Right cardiac atrium (tissue), 5 donors: ENCODE measurements around the gene NRIP1. TPM values are rescaled to one million over a fixed set of nuclear protein-coding genes. Genes with fewer than 3 reads are reported as not detected.

Experiments used
- ATAC-seq, 2 donors: fragments of 200-7000 bp; cut with Tn5 transposase; one replicate each; pipeline versions ENCODE4 v1.8.0 to v1.9.1; 2020; ENCODE audit warnings: moderate library complexity in 2 of 2, mild to moderate bottlenecking in 1 of 2
- DNase-seq, 3 donors: peaks; one replicate each; pipeline ENCODE4 v3.0.0-alpha.2; 2020
- H3K27ac ChIP-seq: one replicate; pipeline ENCODE4 v1.5.1; 2013; ENCODE audit warnings: mild to moderate bottlenecking, low read length, control low read depth, moderate library complexity
- H3K27me3 ChIP-seq: one replicate; pipeline ENCODE4 v1.6.1; 2013; ENCODE audit not compliant: control insufficient read depth, insufficient read depth
- H3K4me1 ChIP-seq: one replicate; pipeline ENCODE4 v1.6.1; 2013; ENCODE audit warnings: low read length; ENCODE audit not compliant: control insufficient read depth, insufficient read depth
- H3K4me3 ChIP-seq: one replicate; pipeline ENCODE4 v1.5.1; 2013; ENCODE audit warnings: low read length, control low read depth
- H3K9me3 ChIP-seq: one replicate; pipeline ENCODE4 v1.6.1; 2013; ENCODE audit warnings: low read length; ENCODE audit not compliant: control insufficient read depth
- WGBS: extraction: QIAGEN DNeasy Blood & Tissue Kit; methylation state at CpG from one replicate; pipeline ENCODE4 v1.1.7; 2013; 5-methylcytosine and 5-hydroxymethylcytosine counted together
- intact Hi-C, 4 donors: fragments of 100-400 bp; cut with DNase I; formaldehyde crosslinking; loops; one replicate each; pipeline versions ENCODE4 v1.11.0 to v1.14.0; 2022 to 2023
- polyA plus RNA-seq: library from polyadenylated mRNA; stranded (reverse); fragments of 200-250 nt; gene quantifications from one replicate; pipeline ENCODE4 v1.2.3, GENCODE V29; 2013
- total RNA-seq, 4 donors: library from RNA; stranded (reverse); fragmentation: NEBNext Ultra II Directional; extraction: Animal tissue kit (Norgen Biotek cat#: 25700); gene quantifications; one replicate each; pipeline ENCODE4 v1.2.1, GENCODE V29; 2021
- donor health status: healthy with polysubstance abuse.
- donor health status: DM: no; HTN: yes; CAD: no.
- donor health status: DM: no; HTN: no; CAD: no.
- donor health status: DM: no; HTN: yes; CAD: no; lungs with severe emphysema.
- donor health status: DM: yes; HTN: yes; CAD: no.

NRIP1 gene
- total and polyA plus RNA-seq, 5 donors, result 4.1 to 33.4 (median 20.0) TPM

DNA sequence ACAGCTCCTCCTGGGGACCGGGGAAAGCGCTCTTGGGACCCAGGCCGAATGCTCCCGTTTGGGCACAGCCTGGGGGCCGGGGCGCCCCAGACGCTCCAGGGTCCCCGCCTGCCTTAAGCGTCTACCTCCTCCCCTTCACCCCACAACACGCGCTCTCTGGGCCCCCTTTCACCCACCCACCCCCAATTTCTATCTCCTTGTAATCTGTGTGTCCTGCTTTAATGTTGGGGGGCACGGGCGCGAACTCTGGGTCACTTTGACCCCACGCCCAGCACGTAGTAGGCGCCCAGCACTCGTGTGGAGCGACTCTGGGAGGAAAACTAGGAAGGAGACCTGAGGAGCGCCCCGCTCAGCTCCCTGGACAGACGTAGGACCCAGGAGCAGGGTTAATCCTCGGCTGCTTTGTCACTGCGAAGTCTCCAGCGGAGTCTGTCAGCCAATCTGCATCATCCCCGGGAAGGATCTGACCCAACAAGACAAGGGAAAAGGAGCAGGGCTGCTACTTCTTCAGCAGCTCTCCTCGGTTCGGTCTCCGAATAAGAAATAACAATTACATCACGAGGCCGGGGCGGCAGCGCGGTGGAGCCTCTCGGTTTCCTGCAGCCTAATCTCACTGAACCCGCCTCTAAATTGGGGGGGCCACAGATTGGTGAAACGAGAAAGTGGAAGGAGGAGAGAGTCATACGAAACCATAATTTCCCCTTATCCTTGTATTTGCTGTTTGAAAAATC is 757 bp upstream of the NRIP1 start:
- peak overlapping the region; percentile 88 for H3K27ac ChIP-seq
- peak overlapping the region; percentile 90 for H3K4me3 ChIP-seq
- peak; percentile 83 to 87 for ATAC-seq
- H3K27me3 ChIP-seq, result no peaks in the 10 kb centered on the region
- intact Hi-C loops, result loop anchor here in 3 of 4 donors (5.0 to 10.0 kb wide), 5 partner anchors 139 to 419 kb away; no protein-coding TSS in a partner anchor
- under 1% methylated on average over 38 of the region's 38 CpGs for WGBS
- peak; percentile 84 to 93 (median 93) for DNase-seq
- H3K4me1 ChIP-seq, result no peaks in the 10 kb centered on the region
- H3K9me3 ChIP-seq, result no peaks in the 10 kb centered on the region

DNA sequence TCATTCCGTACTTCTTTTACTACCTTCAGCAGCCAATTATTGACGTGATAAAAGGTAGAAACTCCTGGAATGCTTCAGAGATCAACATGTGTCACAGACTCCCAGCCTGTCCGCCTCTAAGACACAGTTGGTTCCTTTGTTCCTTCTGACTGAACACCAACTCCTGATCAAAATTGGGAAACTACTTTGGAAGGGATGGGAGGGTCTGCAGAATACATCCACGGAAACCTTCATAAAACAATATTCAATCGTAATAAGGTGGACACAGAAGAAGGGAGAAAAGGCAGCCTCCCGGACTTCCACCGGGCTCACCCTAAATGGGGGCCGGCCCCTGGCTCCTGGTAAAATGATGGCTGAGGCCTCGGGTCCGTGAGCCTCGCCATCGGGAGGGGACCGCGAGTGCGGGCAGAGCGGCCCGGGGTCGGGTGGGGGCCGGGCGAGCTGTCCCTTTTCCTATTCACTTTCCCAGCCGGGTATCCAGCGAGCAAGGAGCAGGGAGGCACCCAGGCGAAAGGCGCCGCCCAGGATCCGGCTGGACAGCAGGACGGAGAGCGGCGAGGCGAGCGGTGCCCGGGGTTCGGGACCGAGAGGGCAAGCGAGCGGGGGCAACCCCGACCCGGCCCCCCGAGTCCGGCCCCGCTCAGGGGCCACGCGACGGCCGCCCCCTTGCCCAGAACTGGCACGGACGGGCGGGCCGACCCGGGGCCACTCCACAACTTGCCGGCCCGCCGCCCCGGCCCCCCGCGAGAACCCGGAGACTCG is 805 bp downstream of the NRIP1 start:
- H3K4me1 ChIP-seq, result no peaks in the 10 kb centered on the region
- no peaks in the 10 kb centered on the region for H3K27me3 ChIP-seq
- under 1% methylated on average over 58 of the region's 58 CpGs for WGBS
- peak overlapping the region; percentile 98 for H3K27ac ChIP-seq
- DNase-seq, result peak; percentile 67 to 86 (median 85)
- intact Hi-C loops, result loop anchor here in 3 of 4 donors (5.0 to 10.0 kb wide), 5 partner anchors 58 to 421 kb away; no protein-coding TSS in a partner anchor
- peak overlapping the region; percentile 90 for H3K4me3 ChIP-seq
- H3K9me3 ChIP-seq, result no peaks in the 10 kb centered on the region
- ATAC-seq, result peak; percentile 34

- H3K4me3 ChIP-seq, result peak overlapping the region; percentile 90
- ATAC-seq (no peak), DNase-seq (no peak)
- H3K27me3 ChIP-seq, result no peaks in the 10 kb centered on the region
- H3K4me1 ChIP-seq, result no peaks in the 10 kb centered on the region
- H3K9me3 ChIP-seq, result no peaks in the 10 kb centered on the region
- H3K27ac ChIP-seq, result no peak overlapping the region
- 11% methylated on average over 11 of the region's 11 CpGs for WGBS
- intact Hi-C loops, result loop anchor here in 3 of 4 donors (5.0 to 10.0 kb wide), 5 partner anchors 59 to 422 kb away; no protein-coding TSS in a partner anchor
Observed at GRCh38 chr21:15063081-15063813, 1.6 kb downstream of the NRIP1 start.

DNA sequence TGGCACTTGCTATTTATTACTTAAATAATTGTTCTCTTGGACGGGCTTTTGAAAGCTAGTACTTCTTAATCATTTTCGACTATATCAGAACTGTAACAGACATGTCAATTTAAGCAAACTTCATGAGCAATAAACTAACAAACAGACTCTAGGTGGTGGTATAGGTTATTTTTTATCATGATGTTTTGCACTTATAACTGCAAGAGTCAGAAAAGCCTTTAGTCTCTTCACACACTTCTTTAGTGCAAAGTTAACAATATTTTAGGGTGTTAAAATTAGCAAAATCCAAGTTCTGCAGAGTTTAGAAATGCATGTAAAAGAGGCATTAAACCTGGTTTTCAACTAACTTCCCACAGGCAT is 2.2 kb downstream of the NRIP1 start:
- DNase-seq, result no peak
- no peaks in the 10 kb centered on the region for H3K27me3 ChIP-seq
- ATAC-seq, result no peak
- peak overlapping the region; percentile 90 for H3K4me3 ChIP-seq
- H3K4me1 ChIP-seq, result no peaks in the 10 kb centered on the region
- no peak overlapping the region for H3K27ac ChIP-seq
- WGBS, result 20% methylated on average over 2 of the region's 2 CpGs
- no peaks in the 10 kb centered on the region for H3K9me3 ChIP-seq
- intact Hi-C loops, result loop anchor here in 3 of 4 donors (5.0 to 10.0 kb wide), 5 partner anchors 60 to 422 kb away; no protein-coding TSS in a partner anchor

DNA sequence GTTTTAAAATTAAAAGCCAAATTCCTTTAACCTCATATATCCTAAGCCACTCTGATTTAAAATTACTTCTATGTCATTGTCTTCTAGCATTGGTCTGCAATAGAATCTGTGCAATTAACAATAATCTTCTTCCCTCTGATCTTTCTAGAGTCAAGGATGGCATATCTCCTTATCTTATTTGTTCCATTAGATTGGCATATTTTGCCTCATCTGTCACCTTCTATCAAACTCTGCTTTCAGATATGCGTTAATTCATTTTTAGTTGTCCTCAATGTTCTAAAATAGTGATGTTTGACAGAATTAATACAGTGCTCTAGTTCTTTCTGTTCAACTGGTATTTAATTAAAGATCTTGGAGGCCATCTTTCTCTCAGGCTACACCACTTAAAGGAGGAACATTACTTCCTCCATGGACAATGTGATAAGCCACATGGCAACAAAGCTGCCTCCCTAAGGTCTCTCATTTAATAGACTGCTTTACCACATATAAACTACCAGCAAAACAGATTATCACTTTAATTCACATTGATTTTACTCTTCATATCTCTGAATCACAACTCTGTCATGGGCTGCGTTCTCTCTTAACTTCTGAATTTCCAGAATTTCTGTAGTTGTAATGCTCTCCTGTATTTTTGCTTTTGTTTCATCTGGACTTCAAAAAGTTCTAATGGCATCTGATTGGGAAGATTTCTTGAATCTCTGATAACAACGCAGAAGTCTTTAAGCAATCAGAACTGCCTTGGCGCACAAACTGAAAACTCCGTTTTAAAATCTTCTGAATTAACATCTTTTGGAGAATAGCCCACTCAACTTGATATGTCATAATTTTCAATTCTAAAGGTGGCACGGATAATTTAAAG is 2.8 kb downstream of the NRIP1 start:
- 41% methylated on average over 6 of the region's 6 CpGs for WGBS

DNA sequence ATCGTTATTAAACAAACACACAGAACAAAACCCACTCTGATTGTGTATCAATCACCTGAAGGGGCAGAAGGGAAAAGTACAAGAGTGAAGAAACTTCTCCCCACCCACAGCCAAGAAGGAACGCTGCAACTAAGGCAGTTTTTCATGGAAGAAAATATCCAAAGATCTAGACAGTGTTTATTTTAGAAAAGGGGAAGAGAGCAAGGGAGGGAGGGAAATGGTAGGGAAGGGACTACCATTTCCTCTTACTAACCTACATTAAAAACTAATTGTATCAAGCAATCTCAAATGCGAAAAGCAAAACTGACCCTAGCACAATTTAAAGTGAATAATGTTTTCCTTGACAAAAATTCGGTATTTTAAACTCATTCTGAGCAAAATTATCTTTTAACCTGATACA is 3.5 kb downstream of the NRIP1 start:
- WGBS, result 40% methylated on average over 4 of the region's 4 CpGs
- Histone ChIP-seq H3K4me1 (peaks cover 3% of the 10 kb centered on the region), H3K27ac (no peak overlapping the region), H3K27me3 (no peaks in the 10 kb centered on the region), H3K4me3 (no peak overlapping the region), H3K9me3 (no peaks in the 10 kb centered on the region)
- no peak for ATAC-seq
- intact Hi-C loops, result loop anchor here in 3 of 4 donors (5.0 to 10.0 kb wide), 5 partner anchors 61 to 424 kb away; no protein-coding TSS in a partner anchor
- DNase-seq, result no peak

More for the DNA sequence above, 2.8 kb downstream of the NRIP1 start:
- no peak overlapping the region for H3K27ac ChIP-seq
- no peaks in the 10 kb centered on the region for H3K27me3 ChIP-seq
- H3K9me3 ChIP-seq, result no peaks in the 10 kb centered on the region
- ATAC-seq, result no peak
- peaks cover 3% of the 10 kb centered on the region for H3K4me1 ChIP-seq
- intact Hi-C loops, result loop anchor here in 3 of 4 donors (5.0 to 10.0 kb wide), 5 partner anchors 60 to 423 kb away; no protein-coding TSS in a partner anchor
- peak overlapping the region; percentile 90 for H3K4me3 ChIP-seq
- DNase-seq, result no peak

- no peaks in the 10 kb centered on the region for H3K27me3 ChIP-seq
- H3K9me3 ChIP-seq, result no peaks in the 10 kb centered on the region
- no peak overlapping the region for H3K4me3 ChIP-seq
- no peak for ATAC-seq
- H3K27ac ChIP-seq, result no peak overlapping the region
- WGBS, result 38% methylated on average over 2 of the region's 2 CpGs
- no peak for DNase-seq
- H3K4me1 ChIP-seq, result peaks cover 3% of the 10 kb centered on the region
- intact Hi-C loops, result loop anchor here in 3 of 4 donors (5.0 to 10.0 kb wide), 5 partner anchors 62 to 424 kb away; no protein-coding TSS in a partner anchor
Observed at GRCh38 chr21:15060543-15061175, 4.1 kb downstream of the NRIP1 start.

DNA sequence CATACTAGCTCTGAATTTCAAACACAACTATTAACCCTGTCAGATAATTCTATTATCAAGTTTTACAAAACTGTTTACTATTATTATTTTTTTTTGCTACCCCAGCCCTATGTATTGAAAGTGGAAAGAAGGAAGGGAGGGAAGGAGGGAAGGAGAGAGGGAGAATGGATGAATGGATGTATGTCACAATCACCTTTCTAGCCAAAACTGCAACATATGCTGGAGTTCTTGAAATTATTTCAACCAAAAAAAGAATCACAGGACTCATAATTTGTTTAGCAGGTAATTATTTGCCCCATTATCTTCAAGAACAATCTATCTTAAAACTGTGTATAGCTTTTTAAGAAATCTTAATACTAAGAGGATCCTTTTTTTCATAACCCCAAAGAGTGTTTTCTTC is 5.4 kb downstream of the NRIP1 start:
- no peaks in the 10 kb centered on the region for H3K9me3 ChIP-seq
- intact Hi-C loops, result loop anchor here in 1 of 4 donors (5.0 kb wide), 1 partner anchor 428 kb away; no protein-coding TSS in a partner anchor
- no peak overlapping the region for H3K27ac ChIP-seq
- no peaks in the 10 kb centered on the region for H3K27me3 ChIP-seq
- no peak for ATAC-seq
- peaks cover 5% of the 10 kb centered on the region for H3K4me1 ChIP-seq
- no peak overlapping the region for H3K4me3 ChIP-seq
- no peak for DNase-seq

GRCh38 chr21:15058854-15059263 is 5.9 kb downstream of the NRIP1 start:
- peaks cover 5% of the 10 kb centered on the region for H3K4me1 ChIP-seq
- no peak overlapping the region for H3K27ac ChIP-seq
- WGBS, result 44% methylated on average over 2 of the region's 2 CpGs

More at GRCh38 chr21:15058854-15059263, 5.9 kb downstream of the NRIP1 start:
- intact Hi-C loops, result loop anchor here in 1 of 4 donors (5.0 kb wide), 1 partner anchor 428 kb away; no protein-coding TSS in a partner anchor
- Histone ChIP-seq H3K27me3 (no peaks in the 10 kb centered on the region), H3K4me3 (peak overlapping the region; percentile 28), H3K9me3 (no peaks in the 10 kb centered on the region)
- no peak for DNase-seq
- ATAC-seq, result peak in 1 of 2 donors; percentile 35
